Kidney (tissue), 14 donors: ENCODE results near the gene GPX5. TPM values are rescaled to one million over a fixed set of nuclear protein-coding genes. Genes with fewer than 3 reads are reported as not detected.

Experiments
- DNase-seq, 5 donors: peaks; one replicate each; pipeline ENCODE4 v3.0.0-alpha.2; 2013 to 2020
- FAIRE-seq: peaks from 2 replicates; lab custom pipeline; 2012; peaks lifted over from hg19 to GRCh38; lab: Jason Lieb, UNC
- H3K27ac ChIP-seq, 2 donors: one replicate each; pipeline ENCODE4 v1.7.0; 2013; ENCODE audit warnings: low read depth in 2 of 2, low read length in 2 of 2, inconsistent platforms in 1 of 2
- H3K27me3 ChIP-seq: one replicate; pipeline ENCODE4 v1.7.1; 2013; ENCODE audit warnings: low read length, inconsistent platforms; ENCODE audit not compliant: control insufficient read depth, insufficient read depth
- H3K36me3 ChIP-seq, 3 donors: one replicate each; pipeline versions ENCODE4 v1.7.0 to v1.7.1; 2013; ENCODE audit warnings: low read length in 3 of 3, control low read depth in 1 of 3, inconsistent platforms in 1 of 3; ENCODE audit not compliant: insufficient read depth in 3 of 3, control insufficient read depth in 2 of 3
- H3K4me1 ChIP-seq, 3 donors: one replicate each; pipeline versions ENCODE4 v1.7.0 to v1.7.1; 2013; ENCODE audit warnings: low read length in 3 of 3, inconsistent platforms in 1 of 3, low read depth in 1 of 3; ENCODE audit not compliant: control insufficient read depth in 2 of 3, insufficient read depth in 2 of 3
- H3K4me3 ChIP-seq, 3 donors: one replicate each; pipeline versions ENCODE4 v1.7.0 to v1.8.1; 2013; ENCODE audit warnings: low read length in 3 of 3, control low read depth in 1 of 3, inconsistent platforms in 1 of 3
- H3K9ac ChIP-seq, 3 donors: one replicate each; pipeline versions ENCODE4 v1.7.0 to v1.7.1; 2013; ENCODE audit warnings: low read length in 3 of 3, control low read depth in 1 of 3, inconsistent platforms in 1 of 3
- H3K9me3 ChIP-seq, 3 donors: one replicate each; pipeline versions ENCODE4 v1.7.0 to v1.7.1; 2013; ENCODE audit warnings: low read length in 3 of 3, control low read depth in 1 of 3, inconsistent platforms in 1 of 3; ENCODE audit not compliant: control insufficient read depth in 2 of 3, insufficient read depth in 1 of 3
- intact Hi-C: fragments of 100-400 bp; cut with DNase I; formaldehyde crosslinking; loops from one replicate; pipeline ENCODE4 v1.11.1; 2022
- polyA plus RNA-seq: library from polyadenylated mRNA; stranded (reverse); fragments of 350-450 nt; fragmentation: Illumina TruSeq; extraction: RNeasy Lipid Tissue Mini Kit (QIAGEN cat#74804); gene quantifications from one replicate; pipeline ENCODE4 v1.2.3, GENCODE V29; 2014; ENCODE audit warnings: low read depth, low replicate concordance; ENCODE audit not compliant: insufficient read depth
- total RNA-seq: library from RNA; stranded (reverse); fragmentation: NEBNext Ultra II Directional; extraction: Animal tissue kit (Norgen Biotek cat#: 25700); gene quantifications from one replicate; pipeline ENCODE4 v1.2.1, GENCODE V29; 2021
- TF ChIP-seq, protein P1 (sequence below): IDR thresholded peaks from 3 replicates; pipeline ENCODE4 v1.5.1; 2012; ENCODE audit warnings: mild to moderate bottlenecking, moderate library complexity, borderline replicate concordance; ENCODE audit not compliant: insufficient read depth; ENCODE audit errors: extremely low read depth
- donor health status: control.
- donor health status: control.
- donor health status: control.
- donor health status: control.
- donor health status: control.
- donor health status: DM: yes; HTN: yes; CAD: no.
- donor health status: Normal renal cell carcinoma (clear cell type).

GPX5 gene
- total and polyA plus RNA-seq, 2 donors from 2014 or later, result not detected

DNA sequence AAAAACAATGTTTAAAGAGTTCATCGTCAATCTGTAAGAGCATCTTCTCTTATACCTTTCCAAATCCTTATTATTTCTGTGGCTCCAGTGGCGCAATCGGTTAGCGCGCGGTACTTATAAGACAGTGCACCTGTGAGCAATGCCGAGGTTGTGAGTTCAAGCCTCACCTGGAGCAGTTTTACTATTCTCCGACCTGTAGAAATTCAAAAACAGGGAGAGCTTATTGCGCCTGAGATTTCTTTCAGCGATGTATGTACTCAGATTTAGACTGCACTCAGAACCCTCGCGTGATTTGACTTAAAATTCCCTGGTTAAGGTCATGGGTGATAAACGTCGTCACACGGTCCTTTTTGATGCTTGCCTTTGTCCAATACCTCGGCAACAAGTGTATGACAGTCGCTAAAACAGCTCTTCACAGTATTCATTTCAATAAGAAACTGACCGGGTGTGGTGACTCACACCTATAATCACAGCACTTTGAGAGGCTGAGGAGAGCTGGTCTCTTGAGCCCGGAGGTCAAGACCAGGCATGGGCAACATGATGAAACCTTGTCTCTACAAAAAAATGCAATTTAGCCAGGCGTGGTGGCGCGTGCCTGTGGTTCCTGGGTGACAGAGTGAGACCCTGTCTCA is 11.9 kb downstream of the GPX5 start:
- Histone ChIP-seq H3K36me3 (no peaks in the 10 kb centered on the region), H3K27me3 (no peaks in the 10 kb centered on the region), H3K4me1 (no peaks in the 10 kb centered on the region), H3K4me3 (no peak overlapping the region), H3K9ac (peak overlapping the region in 1 of 3 donors; percentile 30), H3K27ac (no peak overlapping the region), H3K9me3 (peaks cover 0 to 2% (median 0%) of the 10 kb centered on the region in 3 donors)
- intact Hi-C loops, result no loop called here
- TF ChIP-seq, protein P1, sequence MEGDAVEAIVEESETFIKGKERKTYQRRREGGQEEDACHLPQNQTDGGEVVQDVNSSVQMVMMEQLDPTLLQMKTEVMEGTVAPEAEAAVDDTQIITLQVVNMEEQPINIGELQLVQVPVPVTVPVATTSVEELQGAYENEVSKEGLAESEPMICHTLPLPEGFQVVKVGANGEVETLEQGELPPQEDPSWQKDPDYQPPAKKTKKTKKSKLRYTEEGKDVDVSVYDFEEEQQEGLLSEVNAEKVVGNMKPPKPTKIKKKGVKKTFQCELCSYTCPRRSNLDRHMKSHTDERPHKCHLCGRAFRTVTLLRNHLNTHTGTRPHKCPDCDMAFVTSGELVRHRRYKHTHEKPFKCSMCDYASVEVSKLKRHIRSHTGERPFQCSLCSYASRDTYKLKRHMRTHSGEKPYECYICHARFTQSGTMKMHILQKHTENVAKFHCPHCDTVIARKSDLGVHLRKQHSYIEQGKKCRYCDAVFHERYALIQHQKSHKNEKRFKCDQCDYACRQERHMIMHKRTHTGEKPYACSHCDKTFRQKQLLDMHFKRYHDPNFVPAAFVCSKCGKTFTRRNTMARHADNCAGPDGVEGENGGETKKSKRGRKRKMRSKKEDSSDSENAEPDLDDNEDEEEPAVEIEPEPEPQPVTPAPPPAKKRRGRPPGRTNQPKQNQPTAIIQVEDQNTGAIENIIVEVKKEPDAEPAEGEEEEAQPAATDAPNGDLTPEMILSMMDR, result no peak
- FAIRE-seq (no peak), DNase-seq (peak in 3 of 5 donors; percentile 24 to 58 (median 39))

DNA sequence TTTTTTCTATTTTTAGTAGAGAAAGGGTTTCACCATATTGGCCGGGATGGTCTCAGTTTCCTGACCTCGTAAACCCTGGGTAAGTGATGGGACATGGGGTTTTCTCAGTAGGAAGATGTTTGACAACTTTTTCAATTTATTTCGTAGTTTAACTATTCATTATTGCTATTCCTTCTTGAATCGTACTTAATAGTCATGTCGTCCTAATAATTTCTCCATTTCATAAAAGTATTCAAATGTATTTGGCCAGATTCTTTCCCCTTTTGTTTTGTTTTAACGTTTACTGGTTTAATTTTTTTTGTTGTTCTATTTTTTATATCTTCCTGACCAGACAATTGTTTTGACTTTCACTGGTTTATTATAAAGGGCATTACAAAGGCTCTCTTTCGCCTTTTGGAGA is 16.3 kb downstream of the GPX5 start:
- DNase-seq (no peak), FAIRE-seq (no peak)
- Histone ChIP-seq H3K27ac (no peak overlapping the region), H3K36me3 (no peaks in the 10 kb centered on the region), H3K9ac (no peak overlapping the region), H3K4me3 (peak overlapping the region in 1 of 3 donors; percentile 43), H3K27me3 (no peaks in the 10 kb centered on the region), H3K9me3 (no peaks in the 10 kb centered on the region), H3K4me1 (no peaks in the 10 kb centered on the region)
- TF ChIP-seq, protein P1, result no peak
- intact Hi-C loops, result no loop called here

DNA sequence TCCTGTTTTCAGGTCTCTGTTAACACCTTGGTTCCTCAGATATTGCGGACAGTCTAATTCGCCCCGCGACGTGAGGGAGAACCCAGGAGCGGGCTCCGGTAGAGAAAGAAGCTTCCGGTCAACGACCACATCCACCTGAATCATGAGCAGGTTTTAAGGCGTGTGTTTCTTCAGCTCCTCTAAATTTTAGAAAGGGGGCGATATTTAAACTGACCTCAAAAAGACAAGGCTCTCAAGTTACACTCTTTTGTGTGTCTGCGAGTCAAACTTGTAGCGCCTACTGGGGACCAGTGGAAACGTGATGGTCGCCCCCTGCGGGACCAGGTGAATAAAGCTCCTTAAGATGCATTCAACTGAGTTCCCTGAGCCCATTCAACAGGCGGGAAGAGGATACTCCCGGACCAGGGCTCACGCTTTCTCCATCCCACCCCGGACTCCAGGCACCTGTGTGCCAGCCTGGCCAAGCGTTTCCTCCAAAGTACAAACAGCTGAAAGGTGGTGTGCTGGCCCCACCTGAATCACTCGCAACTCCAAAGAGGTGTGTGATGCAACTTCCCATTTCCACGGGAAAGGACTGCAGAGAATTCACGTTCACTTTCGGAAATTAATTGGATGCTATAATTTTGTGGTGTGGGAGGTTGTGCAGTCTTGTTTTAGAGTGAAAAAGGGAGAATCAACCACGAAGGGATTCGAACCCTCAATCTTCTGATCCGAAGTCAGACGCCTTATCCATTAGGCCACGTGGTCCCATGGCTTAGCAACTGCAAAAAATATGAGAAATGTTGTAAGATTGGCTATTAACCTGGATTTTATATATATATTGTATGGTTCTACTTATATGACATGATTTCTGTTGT is 17.0 kb downstream of the GPX5 start:
- Histone ChIP-seq H3K9ac (peak overlapping the region in 1 of 3 donors; percentile 27), H3K27me3 (no peaks in the 10 kb centered on the region), H3K36me3 (no peaks in the 10 kb centered on the region), H3K4me3 (peak overlapping the region; percentile 18 to 50 (median 43)), H3K4me1 (no peaks in the 10 kb centered on the region), H3K9me3 (no peaks in the 10 kb centered on the region), H3K27ac (no peak overlapping the region)
- intact Hi-C loops, result no loop called here
- DNase-seq (peak in 4 of 5 donors; percentile 84 to 92 (median 87)), FAIRE-seq (no peak)
- TF ChIP-seq, protein P1, result peak; percentile 29
